Measurements from ENCODE around the gene SFMBT2.

SFMBT2 gene

GRCh38 chr10:7410862-7411670 lies at the start of gene SFMBT2:
Gene SFMBT2, minus strand, starts transcription at chr10:7411034. Its CDS starts 29,136 bp downstream, at chr10:7381898.
- peak; percentile 67 for DNase-seq (ENCODE audit: low spot score)

DNA sequence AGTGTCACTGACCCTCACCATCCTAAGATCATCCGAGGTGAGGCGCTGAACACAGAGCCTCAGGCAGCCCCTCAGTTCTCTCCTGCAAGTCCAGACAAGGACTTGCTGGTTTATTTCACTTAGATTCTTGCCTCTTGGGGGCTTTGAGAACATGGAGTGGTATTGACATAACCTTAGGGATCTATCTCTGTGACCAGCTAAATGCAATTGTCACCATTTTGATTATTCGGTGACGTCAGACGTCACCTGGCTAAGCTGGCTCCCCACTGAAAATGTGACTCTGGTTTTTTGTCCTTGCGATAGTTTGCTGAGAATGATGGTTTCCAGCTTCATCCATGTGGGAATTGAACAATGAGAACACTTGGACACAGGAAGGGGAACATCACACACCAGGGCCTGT lies 49.2 kb upstream of the SFMBT2 start:
- DNase-seq (ENCODE audit: low spot score): no peak

GRCh38 chr10:7458556-7458955 lies 47.7 kb upstream of the SFMBT2 start:
- DNase-seq (ENCODE audit: low spot score): no peak

DNA sequence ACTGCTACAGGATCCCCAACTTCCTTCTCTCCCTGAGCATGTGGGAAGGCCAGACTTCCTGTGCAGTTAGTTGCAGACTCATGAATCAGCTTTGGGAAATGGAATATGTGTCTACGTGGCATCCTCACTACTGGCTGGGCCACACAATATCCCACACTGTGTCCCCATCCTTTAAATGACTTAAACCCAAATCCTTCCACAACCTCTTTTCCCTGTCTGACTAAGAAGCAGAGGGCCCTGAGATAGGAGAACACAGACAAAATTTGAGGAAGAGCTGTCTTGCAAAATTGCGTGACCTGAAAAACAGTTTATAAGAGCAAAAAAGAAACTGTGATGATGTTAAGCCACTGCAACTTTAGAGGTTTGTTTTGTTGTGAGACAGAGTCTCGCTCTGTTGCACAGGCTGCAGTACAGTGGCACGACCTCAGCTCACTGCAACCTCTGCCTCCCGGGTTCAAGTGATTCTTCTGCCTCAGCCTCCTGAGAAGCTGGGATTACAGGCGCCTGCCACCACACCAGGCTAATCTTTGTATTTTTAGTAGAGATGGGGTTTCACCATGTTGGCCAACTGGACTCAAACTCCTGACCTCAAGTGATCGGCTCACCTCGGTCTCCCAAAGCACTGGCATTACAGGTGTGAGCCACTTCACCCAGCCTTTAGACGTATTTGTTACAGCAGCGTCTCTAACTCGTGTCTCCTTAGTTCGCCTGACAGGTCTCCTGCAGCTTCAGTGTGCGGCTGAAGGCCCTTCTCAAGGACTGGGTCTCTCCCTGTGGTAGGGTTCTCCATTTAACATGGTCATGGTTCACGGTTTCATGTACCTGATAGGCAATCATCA lies 46.9 kb upstream of the SFMBT2 start:
- no peak for DNase-seq (ENCODE audit: low spot score)

DNA sequence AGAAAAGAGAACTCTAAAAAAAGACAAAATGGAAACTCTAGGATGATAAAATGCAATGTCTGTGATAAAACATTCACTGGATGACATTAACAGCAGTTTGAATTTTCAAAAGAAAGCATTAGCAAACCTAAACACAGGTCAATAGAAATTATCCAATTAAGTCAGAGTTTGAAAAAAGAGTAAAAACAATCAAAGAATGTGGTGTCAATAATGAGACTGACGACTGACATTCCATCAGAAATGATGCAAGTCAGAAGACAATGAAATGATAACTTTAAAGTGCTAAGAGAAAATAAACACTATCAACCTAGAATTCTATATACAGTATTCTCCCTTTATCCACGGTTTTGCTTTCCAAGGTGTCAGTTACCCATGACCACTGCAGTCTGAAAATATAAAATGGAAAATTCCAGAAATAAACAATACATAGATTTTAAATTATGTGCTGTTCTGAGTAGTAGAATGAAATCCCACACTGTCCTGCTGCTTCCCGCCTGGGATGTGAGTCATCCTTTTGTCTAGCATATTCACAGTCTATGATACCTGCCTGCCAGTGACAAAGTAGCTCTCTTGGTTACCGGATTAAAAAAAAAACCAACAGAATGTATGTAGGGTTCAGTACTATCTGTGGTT lies 38.3 kb upstream of the SFMBT2 start:
- no peak for DNase-seq (ENCODE audit: low spot score)

DNA sequence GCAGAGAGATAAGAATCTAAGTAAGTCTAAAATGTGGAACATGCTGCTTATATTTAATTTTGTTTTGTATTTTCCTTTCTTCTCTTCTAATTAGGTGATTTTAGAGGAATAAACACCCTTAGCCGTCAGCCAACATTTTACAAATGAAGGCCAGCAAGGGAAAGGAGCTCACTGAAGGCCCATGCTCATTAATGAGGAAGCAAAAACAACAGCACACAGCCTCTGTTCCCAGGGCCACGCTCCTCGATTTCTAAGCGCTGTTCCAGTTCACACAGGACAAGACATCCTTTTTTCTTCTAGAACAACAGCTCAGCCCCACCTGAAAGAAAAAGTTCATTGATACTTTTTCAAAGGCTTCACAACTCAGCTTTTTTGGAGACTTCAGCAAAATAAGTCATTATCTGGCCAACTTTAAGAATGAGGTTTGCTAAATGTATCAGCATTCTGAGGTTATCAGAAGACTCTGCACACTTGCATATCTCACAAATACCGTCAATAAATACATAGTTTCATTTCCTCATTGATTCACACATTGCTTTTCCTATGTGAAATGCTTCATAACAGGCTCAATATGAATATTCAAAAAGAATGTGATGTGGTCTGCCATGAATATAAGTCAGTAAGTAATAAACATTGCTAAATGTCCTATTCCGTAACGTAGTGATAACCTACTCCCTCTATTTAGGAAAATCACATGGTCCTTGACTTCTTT lies 34.8 kb upstream of the SFMBT2 start:
- no peak for DNase-seq (ENCODE audit: low spot score)

- no peak for DNase-seq (ENCODE audit: low spot score)
Measured at GRCh38 chr10:7444551-7445121, 33.8 kb upstream of the SFMBT2 start.

DNA sequence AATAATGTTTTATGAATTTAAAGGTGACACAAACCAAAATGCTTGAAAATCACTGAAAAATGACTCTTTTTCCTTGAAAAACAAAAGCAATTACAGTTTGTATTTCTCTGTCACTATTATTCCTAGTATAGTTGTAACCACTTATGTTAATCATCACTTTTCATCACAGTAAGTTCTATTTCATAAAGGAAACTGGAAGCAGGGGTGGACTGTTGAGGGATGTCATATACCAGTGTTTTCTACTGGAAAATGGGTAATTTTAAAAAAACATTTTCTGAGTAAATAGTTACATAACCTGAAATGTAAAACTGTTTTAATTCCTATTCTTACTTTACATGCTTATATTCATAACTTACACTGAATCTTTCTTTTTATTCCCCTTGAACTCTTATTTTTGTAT lies 32.2 kb upstream of the SFMBT2 start:
- DNase-seq (ENCODE audit: low spot score): no peak

GRCh38 chr10:7441403-7442147 lies 30.7 kb upstream of the SFMBT2 start:
- no peak for DNase-seq (ENCODE audit: low spot score)

GRCh38 chr10:7439696-7440095 lies 28.9 kb upstream of the SFMBT2 start:
- no peak for DNase-seq (ENCODE audit: low spot score)

DNA sequence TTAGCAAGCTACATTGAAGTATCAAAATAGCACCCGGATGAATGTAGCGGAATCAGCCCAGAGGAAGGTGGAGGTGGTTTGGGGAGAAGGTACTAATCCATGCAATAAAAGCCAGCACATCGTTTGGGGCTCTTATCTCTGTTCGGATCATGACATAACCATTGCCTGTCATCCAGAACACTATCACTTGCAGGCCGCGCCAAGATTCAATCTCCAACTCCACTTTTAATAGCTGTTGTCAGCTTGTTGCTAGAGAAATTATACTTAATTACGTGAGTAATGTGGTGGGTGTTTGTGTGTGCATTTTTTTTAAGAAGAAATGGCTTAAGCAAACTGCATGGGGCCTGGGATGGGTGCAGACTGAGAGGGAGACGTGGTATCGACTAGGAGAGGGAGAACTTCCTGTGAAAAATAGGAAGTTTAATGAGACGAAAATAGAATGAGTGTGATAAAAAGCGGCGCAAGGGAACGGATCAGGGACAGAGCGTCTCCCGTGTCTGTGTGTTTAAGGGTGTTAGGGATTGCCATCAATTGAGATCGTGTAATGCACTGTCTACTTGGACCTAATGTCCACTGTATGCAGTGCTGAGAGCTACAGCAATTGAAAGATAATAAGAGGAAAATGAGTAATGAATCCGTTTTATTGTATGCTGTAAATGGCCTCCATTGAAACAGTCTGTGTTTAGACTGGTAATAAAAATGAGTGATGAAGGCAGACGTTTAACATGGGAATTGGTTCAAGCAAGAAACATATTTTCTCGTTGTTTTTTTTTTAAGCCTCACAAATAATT lies 27.6 kb upstream of the SFMBT2 start:
- DNase-seq (ENCODE audit: low spot score): no peak

GRCh38 chr10:7436490-7437100 lies 25.8 kb upstream of the SFMBT2 start:
- no peak for DNase-seq (ENCODE audit: low spot score)

- no peak for DNase-seq (ENCODE audit: low spot score)
Measured at GRCh38 chr10:7435674-7436073, 24.8 kb upstream of the SFMBT2 start.

DNA sequence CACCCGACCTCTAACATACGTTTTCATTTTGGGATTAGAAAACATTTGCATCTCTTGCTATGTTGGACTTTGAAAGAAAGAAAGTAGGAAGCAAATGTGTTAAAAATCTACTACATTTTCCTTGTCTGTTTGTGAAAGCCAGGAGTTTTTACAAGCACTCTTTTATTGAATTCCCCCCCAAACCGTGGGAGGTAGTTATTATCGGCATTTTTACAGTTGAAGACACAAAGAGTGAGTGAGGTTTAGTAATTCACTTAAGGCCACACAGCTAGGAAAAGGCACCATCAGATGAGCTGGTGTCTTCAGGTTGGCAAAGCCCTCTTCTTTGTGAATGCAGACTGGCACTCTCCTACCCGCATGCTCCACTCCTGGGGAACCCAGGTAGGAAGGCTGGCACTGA lies 23.5 kb upstream of the SFMBT2 start:
- DNase-seq (ENCODE audit: low spot score): no peak

DNA sequence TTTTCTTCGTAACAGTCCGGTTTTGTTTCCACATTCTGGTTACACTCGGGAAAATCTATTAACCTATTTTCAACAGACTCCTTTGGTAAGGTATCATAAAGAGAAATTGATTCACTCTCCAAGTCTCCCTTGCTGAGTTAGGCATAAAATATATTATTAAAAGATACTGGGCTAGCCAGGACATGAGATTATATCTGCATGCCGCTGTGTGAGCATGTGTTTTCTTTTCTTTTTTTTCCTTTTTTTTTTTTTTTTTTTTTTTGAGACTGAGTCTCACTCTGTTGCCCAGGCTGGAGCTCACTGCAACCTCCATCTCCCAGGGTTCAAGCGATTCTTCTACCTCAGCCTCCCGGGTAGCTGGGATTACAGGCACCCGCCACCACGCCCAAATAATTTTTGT lies 23.0 kb upstream of the SFMBT2 start:
- no peak for DNase-seq (ENCODE audit: low spot score)

GRCh38 chr10:7432884-7433726 lies 22.3 kb upstream of the SFMBT2 start:
- DNase-seq (ENCODE audit: low spot score): no peak

DNA sequence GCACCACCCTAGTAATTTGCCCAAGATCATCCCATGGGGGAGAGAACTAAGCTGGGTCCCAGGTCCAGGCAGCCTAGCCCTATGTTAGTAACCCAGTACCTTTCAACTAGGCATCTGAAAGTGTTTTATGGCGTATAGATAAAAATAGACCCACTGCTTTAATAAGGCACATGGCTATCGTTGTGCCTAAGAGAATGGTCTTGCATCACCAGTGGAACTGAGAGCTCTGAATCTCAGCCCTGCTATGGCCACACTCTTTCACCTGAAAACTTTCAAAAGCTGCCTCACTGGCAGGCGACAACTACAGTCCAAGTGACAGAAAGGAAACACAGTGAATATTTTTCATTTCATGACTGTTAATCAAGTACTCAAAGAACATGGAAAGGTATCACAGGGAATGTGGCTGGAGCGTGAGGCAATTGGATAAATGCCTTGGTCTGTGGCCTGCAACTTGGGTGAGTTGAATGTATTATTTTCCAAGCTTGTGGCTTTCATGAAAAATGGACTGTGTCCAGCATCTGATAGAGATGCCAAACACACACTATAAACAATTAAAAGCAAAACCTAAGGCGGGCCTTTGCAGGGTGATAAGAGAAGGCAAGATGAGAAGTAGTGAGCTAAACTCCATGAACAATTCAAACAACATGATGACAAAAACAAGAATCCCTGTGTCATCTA lies 18.0 kb upstream of the SFMBT2 start:
- DNase-seq (ENCODE audit: low spot score): no peak

DNA sequence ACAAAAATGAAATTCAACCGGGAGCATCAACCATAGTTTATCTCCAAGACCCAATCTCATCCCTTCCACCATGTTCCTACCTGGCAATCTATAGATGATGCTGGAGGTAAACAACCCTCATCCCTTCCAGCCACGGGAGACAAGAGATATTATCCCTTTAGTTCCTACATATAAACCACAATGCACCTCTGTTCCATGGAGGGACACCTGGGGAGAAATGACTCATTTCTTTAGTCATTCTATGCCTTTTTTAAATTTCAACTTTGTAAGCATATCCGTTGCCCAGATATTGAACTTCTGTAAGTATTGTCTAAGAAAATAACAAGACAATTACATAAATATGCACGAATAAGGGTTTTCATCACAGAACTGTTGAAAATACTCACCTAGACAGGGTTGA lies 15.5 kb upstream of the SFMBT2 start:
- DNase-seq (ENCODE audit: low spot score): no peak
